Fibroblast of skin of back (primary cell): ENCODE measurements around the gene CCDC80.

ENCODE experiments used
- DNase-seq: peaks from one replicate; pipeline ENCODE4 v3.0.0-alpha.2; 2013

CCDC80 gene

GRCh38 chr3:112633191-112633590 lies 7.8 kb downstream of the CCDC80 start:
- DNase-seq = no peak

- no peak for DNase-seq
These were observed 8.3 kb downstream of the CCDC80 start for GRCh38 chr3:112632596-112632995.

- DNase-seq = no peak
These were observed 9.7 kb downstream of the CCDC80 start for GRCh38 chr3:112631257-112631656.

GRCh38 chr3:112629425-112629824 lies 11.5 kb downstream of the CCDC80 start:
- DNase-seq = peak; percentile 67

GRCh38 chr3:112627919-112628466 lies 12.9 kb downstream of the CCDC80 start:
- DNase-seq = no peak

- DNase-seq = no peak
These were observed 13.5 kb downstream of the CCDC80 start for GRCh38 chr3:112627419-112627818.

GRCh38 chr3:112623717-112624116 lies 17.2 kb downstream of the CCDC80 start:
- no peak for DNase-seq

GRCh38 chr3:112623213-112623612 lies 17.7 kb downstream of the CCDC80 start:
- no peak for DNase-seq

GRCh38 chr3:112619295-112619694 lies 21.6 kb downstream of the CCDC80 start:
- peak; percentile 41 for DNase-seq

GRCh38 chr3:112617285-112617684 lies 23.7 kb downstream of the CCDC80 start:
- DNase-seq = no peak

- no peak for DNase-seq
These were observed 24.8 kb downstream of the CCDC80 start for GRCh38 chr3:112615989-112616731.

- DNase-seq = no peak
These were observed 29.0 kb downstream of the CCDC80 start for GRCh38 chr3:112611752-112612515.

- peak; percentile 52 for DNase-seq
These were observed 30.8 kb downstream of the CCDC80 start for GRCh38 chr3:112610121-112610520.

GRCh38 chr3:112607863-112608262 lies 33.1 kb downstream of the CCDC80 start:
- no peak for DNase-seq

GRCh38 chr3:112606098-112606497 lies 34.8 kb downstream of the CCDC80 start:
- DNase-seq = no peak

GRCh38 chr3:112605285-112605684 lies 35.7 kb downstream of the CCDC80 start:
- peak; percentile 97 for DNase-seq

- DNase-seq = peak; percentile 93
These were observed 36.4 kb downstream of the CCDC80 start for GRCh38 chr3:112604536-112604935.

- DNase-seq = no peak
These were observed 38.6 kb downstream of the CCDC80 start for GRCh38 chr3:112602217-112602838.

- no peak for DNase-seq
These were observed 42.2 kb downstream of the CCDC80 start for GRCh38 chr3:112598731-112599130.

GRCh38 chr3:112597945-112598344 lies 43.0 kb downstream of the CCDC80 start:
- no peak for DNase-seq

GRCh38 chr3:112594856-112595255 lies 46.1 kb downstream of the CCDC80 start:
- DNase-seq = no peak

- no peak for DNase-seq
These were observed 47.7 kb downstream of the CCDC80 start for GRCh38 chr3:112593258-112593657.

GRCh38 chr3:112587336-112587735 lies 53.6 kb downstream of the CCDC80 start:
- DNase-seq = no peak
